GM19193 (cell line): ENCODE data around the gene EXOC6.

Experiments used
- POLR2A ChIP-seq: IDR thresholded peaks from 4 replicates; pipeline ENCODE4 v1.6.1; 2011; ENCODE audit not compliant: insufficient read depth, insufficient read length; ENCODE audit errors: extremely low read depth

EXOC6 gene

DNA sequence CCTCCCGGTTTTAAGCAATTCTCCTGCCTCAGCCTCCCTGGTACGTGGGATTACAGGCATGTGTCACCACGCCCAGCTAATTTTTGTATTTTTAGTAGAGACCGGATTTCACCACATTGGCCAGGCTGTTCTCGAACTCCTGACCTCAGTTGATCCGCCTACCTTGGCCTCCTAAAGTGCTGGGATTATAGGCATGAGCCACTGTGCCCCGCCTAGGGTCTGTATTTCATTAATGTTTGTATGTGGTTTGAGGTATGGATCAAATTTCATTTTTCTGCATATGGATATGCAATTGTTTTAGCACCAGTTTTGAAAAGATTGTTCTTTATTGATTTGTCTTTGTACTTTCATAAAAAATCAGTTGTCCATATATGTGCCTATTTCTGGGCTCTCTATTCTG lies 251.3 kb downstream of the EXOC6 start:
- no peak for TF ChIP-seq POLR2A

- TF ChIP-seq POLR2A = no peak
Measured at GRCh38 chr10:93103953-93104352, 255.6 kb downstream of the EXOC6 start.

DNA sequence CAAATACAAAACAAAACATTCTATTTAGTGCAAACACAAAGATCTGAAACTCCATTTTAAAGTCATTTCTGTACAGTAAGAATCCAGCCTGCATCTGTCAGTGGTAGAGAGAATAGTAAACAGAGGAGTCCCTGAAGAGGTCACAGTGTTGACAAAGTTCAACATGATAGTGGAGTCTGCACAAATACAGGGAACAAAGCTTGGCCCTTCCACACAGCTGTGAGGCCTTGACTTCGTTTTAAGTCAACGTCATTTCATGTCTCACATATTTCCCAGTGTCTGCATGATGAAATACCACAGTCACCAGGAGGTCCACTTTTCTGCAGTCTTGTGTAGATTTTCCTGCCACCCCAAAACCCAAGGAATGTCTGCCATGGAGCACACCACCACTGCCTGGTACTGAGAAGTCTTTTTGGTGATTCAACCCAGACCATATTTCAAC lies 258.3 kb downstream of the EXOC6 start:
- no peak for TF ChIP-seq POLR2A
